WERI-Rb-1 (cell line): ENCODE results near the gene SUN1.

ENCODE experiments used
- DNase-seq: peaks from one replicate; pipeline ENCODE4 v3.0.0-alpha.2; 2020
- H3K27ac ChIP-seq: fragments of 250-450 bp; sonication (Bioruptor Pico); 2 replicates; pipeline ENCODE4 v1.5.1; 2020; ENCODE audit warnings: mild to moderate bottlenecking, moderate library complexity
- H3K27me3 ChIP-seq: fragments of 250-450 bp; sonication (Bioruptor Pico); 2 replicates; pipeline ENCODE4 v1.5.1; 2021; ENCODE audit warnings: mild to moderate bottlenecking, low read depth, moderate library complexity; ENCODE audit not compliant: insufficient read depth, severe bottlenecking
- H3K36me3 ChIP-seq: fragments of 250-450 bp; sonication (Bioruptor Pico); 2 replicates; pipeline ENCODE4 v1.5.1; 2020; ENCODE audit warnings: mild to moderate bottlenecking, moderate library complexity
- H3K4me3 ChIP-seq: 2 replicates; pipeline ENCODE4 v1.5.1; 2011; ENCODE audit warnings: low read depth, mild to moderate bottlenecking, control low read depth, low read length
- H3K9me3 ChIP-seq: fragments of 250-450 bp; sonication (Bioruptor Pico); 2 replicates; pipeline ENCODE4 v1.5.1; 2021; ENCODE audit warnings: mild to moderate bottlenecking, moderate library complexity; ENCODE audit not compliant: severe bottlenecking
- CTCF ChIP-seq: IDR thresholded peaks from 2 replicates; pipeline ENCODE4 v1.5.1; 2011; ENCODE audit warnings: low read depth, mild to moderate bottlenecking, control low read depth, inconsistent platforms, low read length

SUN1 gene

GRCh38 chr7:917255-918117, 85.2 kb downstream of the SUN1 start:
- Histone ChIP-seq H3K36me3 (no peaks in the 10 kb centered on the region), H3K27me3 (no peaks in the 10 kb centered on the region), H3K27ac (no peak overlapping the region), H3K9me3 (no peaks in the 10 kb centered on the region), H3K4me3 (no peak overlapping the region)
- TF ChIP-seq CTCF, result no peak
- no peak for DNase-seq

- no peaks in the 10 kb centered on the region for H3K9me3 ChIP-seq
- no peak overlapping the region for H3K27ac ChIP-seq
- no peak for DNase-seq
- no peak for TF ChIP-seq CTCF
- H3K4me3 ChIP-seq, result no peak overlapping the region
- H3K36me3 ChIP-seq, result no peaks in the 10 kb centered on the region
- no peaks in the 10 kb centered on the region for H3K27me3 ChIP-seq
Measured at GRCh38 chr7:918118-918425, 85.8 kb downstream of the SUN1 start.

GRCh38 chr7:918441-919113, 86.3 kb downstream of the SUN1 start:
- no peak for TF ChIP-seq CTCF
- Histone ChIP-seq H3K27ac (no peak overlapping the region), H3K4me3 (no peak overlapping the region), H3K27me3 (no peaks in the 10 kb centered on the region), H3K36me3 (no peaks in the 10 kb centered on the region), H3K9me3 (no peaks in the 10 kb centered on the region)
- DNase-seq, result no peak

- no peaks in the 10 kb centered on the region for H3K27me3 ChIP-seq
- H3K9me3 ChIP-seq, result no peaks in the 10 kb centered on the region
- no peaks in the 10 kb centered on the region for H3K36me3 ChIP-seq
- DNase-seq, result no peak
- H3K27ac ChIP-seq, result no peak overlapping the region
- no peak for TF ChIP-seq CTCF
- no peak overlapping the region for H3K4me3 ChIP-seq
Measured at GRCh38 chr7:919114-919442, 86.8 kb downstream of the SUN1 start.

GRCh38 chr7:919924-920341, 87.7 kb downstream of the SUN1 start:
- H3K4me3 ChIP-seq, result no peak overlapping the region
- no peak for TF ChIP-seq CTCF
- H3K27me3 ChIP-seq, result no peaks in the 10 kb centered on the region
- H3K36me3 ChIP-seq, result no peaks in the 10 kb centered on the region
- DNase-seq, result no peak
- no peaks in the 10 kb centered on the region for H3K9me3 ChIP-seq
- H3K27ac ChIP-seq, result no peak overlapping the region
